Neural crest cell (in vitro differentiated cells): ENCODE results near the gene NRXN3. TPM values are rescaled to one million over a fixed set of nuclear protein-coding genes. Genes with fewer than 3 reads are reported as not detected.

Source experiments
- DNase-seq: peaks from one replicate; pipeline ENCODE4 v3.0.0; 2021; ENCODE audit warnings: low read depth, mixed read lengths, low spot score
- H3K27ac Mint-ChIP-seq: one replicate; pipeline ENCODE4 v1.8.0; 2021; ENCODE audit warnings: mild to moderate bottlenecking, mixed read lengths; ENCODE audit not compliant: unreplicated experiment
- H3K27me3 Mint-ChIP-seq: 2 replicates; pipeline ENCODE4 v1.8.0; 2021; ENCODE audit warnings: low read depth, mild to moderate bottlenecking, mixed read lengths
- H3K36me3 Mint-ChIP-seq: 2 replicates; pipeline ENCODE4 v1.8.0; 2021; ENCODE audit warnings: low read depth, mild to moderate bottlenecking, mixed read lengths
- H3K4me1 Mint-ChIP-seq: 2 replicates; pipeline ENCODE4 v1.8.0; 2021; ENCODE audit warnings: mixed read lengths
- H3K4me3 Mint-ChIP-seq: one replicate; pipeline ENCODE4 v1.8.0; 2021; ENCODE audit warnings: mild to moderate bottlenecking, mixed read lengths
- H3K9me3 Mint-ChIP-seq: 2 replicates; pipeline ENCODE4 v1.8.0; 2021; ENCODE audit warnings: mixed read lengths
- CTCF ChIP-seq: fragments of 200-600 bp; sonication (generic); conservative IDR thresholded peaks from 2 replicates; pipeline ENCODE4 v1.5.0; 2021; ENCODE audit warnings: antibody characterized with exemption, mild to moderate bottlenecking
- total RNA-seq: library from RNA; stranded (reverse); gene quantifications from 2 replicates; pipeline ENCODE4 v1.2.1, GENCODE V29; 2021

Gene NRXN3
- total RNA-seq, 1 donor from 2014 or later = 2.5 TPM

- H3K36me3 Mint-ChIP-seq = no peaks in the 10 kb centered on the region
- no peak for DNase-seq
Measured at GRCh38 chr14:79482825-79483224, 1312.7 kb downstream of the NRXN3 start.

GRCh38 chr14:79483477-79484388 is 1313.6 kb downstream of the NRXN3 start:
- no peak for TF ChIP-seq CTCF
- Mint-ChIP-seq H3K4me1 (peaks cover 16% of the 10 kb centered on the region), H3K4me3 (no peak overlapping the region), H3K27ac (peak overlapping the region; percentile 91), H3K27me3 (no peaks in the 10 kb centered on the region), H3K9me3 (peaks cover 5% of the 10 kb centered on the region), H3K36me3 (no peaks in the 10 kb centered on the region)
- DNase-seq = no peak

More at GRCh38 chr14:79482825-79483224, 1312.7 kb downstream of the NRXN3 start:
- Mint-ChIP-seq H3K4me1 (peaks cover 16% of the 10 kb centered on the region), H3K27me3 (no peaks in the 10 kb centered on the region), H3K9me3 (peaks cover 2% of the 10 kb centered on the region), H3K4me3 (no peak overlapping the region), H3K27ac (no peak overlapping the region)
- TF ChIP-seq CTCF = no peak

GRCh38 chr14:79487632-79488031 is 1317.5 kb downstream of the NRXN3 start:
- no peak for TF ChIP-seq CTCF

GRCh38 chr14:79491161-79491560 is 1321.0 kb downstream of the NRXN3 start:
- TF ChIP-seq CTCF = no peak
- Mint-ChIP-seq H3K9me3 (peaks cover 5% of the 10 kb centered on the region), H3K4me3 (no peak overlapping the region), H3K36me3 (peaks cover 3% of the 10 kb centered on the region), H3K4me1 (peaks cover 13% of the 10 kb centered on the region), H3K27me3 (no peaks in the 10 kb centered on the region), H3K27ac (no peak overlapping the region)
- DNase-seq = no peak

More at GRCh38 chr14:79487632-79488031, 1317.5 kb downstream of the NRXN3 start:
- no peak overlapping the region for H3K27ac Mint-ChIP-seq
- DNase-seq = no peak
- peaks cover 5% of the 10 kb centered on the region for H3K9me3 Mint-ChIP-seq
- peaks cover 16% of the 10 kb centered on the region for H3K4me1 Mint-ChIP-seq
- no peaks in the 10 kb centered on the region for H3K27me3 Mint-ChIP-seq
- peaks cover 3% of the 10 kb centered on the region for H3K36me3 Mint-ChIP-seq
- no peak overlapping the region for H3K4me3 Mint-ChIP-seq

- Mint-ChIP-seq H3K4me3 (no peak overlapping the region), H3K4me1 (peaks cover 15% of the 10 kb centered on the region), H3K27me3 (no peaks in the 10 kb centered on the region), H3K9me3 (peaks cover 5% of the 10 kb centered on the region), H3K36me3 (peaks cover 3% of the 10 kb centered on the region), H3K27ac (no peak overlapping the region)
- no peak for TF ChIP-seq CTCF
- no peak for DNase-seq
Measured at GRCh38 chr14:79493081-79493645, 1323.0 kb downstream of the NRXN3 start.
